Left renal cortex interstitium (tissue), 4 donors: ENCODE results near the gene SARNP. TPM values are rescaled to one million over a fixed set of nuclear protein-coding genes. Genes with fewer than 3 reads are reported as not detected.

Source experiments
- DNase-seq, 4 donors: peaks; one replicate each; pipeline ENCODE4 v3.0.0-alpha.2; 2013; ENCODE audit warnings: low read depth in 4 of 4, low spot score in 2 of 4, missing footprints in 1 of 4
- polyA plus RNA-seq, 4 donors: library from polyadenylated mRNA; unstranded; fragments of 120-200 nt; gene quantifications; one replicate each; pipeline ENCODE4 v1.2.1, GENCODE V29; 2013; ENCODE audit not compliant: insufficient read length in 4 of 4

SARNP gene
- polyA plus RNA-seq, 4 donors, result 98.8 to 156 (median 114) TPM

DNA sequence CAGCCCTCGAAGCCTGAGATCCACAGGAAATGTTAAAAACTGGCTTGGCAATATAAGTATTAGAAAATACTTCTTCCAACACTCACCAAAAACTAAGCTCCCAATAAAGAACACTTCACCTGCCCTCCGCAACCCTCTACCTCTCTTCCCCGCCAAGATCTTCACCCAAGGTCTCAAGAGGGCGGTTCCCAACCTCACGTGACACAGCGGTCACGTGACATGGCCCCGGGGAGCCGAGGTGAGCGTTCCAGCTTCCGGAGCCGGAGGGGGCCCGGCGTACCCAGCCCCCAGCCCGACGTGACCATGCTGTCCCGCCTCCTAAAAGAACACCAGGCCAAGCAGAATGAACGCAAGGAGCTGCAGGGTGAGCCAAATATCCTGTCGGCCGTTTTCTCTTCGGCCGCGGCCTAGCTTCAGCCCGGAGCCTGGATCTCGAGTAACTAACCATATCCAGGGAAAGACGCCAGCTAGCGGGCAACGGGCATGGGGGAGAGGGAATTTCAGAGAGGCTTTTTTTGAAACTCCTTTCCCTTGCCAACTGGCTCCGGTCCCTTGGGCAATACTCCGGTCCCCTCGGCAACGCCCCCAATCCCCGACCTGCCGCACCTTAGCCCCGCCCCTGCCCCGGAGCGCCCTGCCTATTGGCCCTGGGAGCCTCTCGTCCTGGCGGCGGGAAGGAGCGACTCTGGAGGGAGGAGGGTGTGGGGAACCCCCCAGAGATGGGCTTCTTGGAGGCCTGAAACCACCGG, 101.5 kb downstream of the SARNP start, which contains the start of gene BLOC1S1:
BLOC1S1 (plus strand) TSS at position 214 of the 749 bp plus-strand sequence; CDS start at position 220, 6 bp downstream.
- peak in 2 of 4 donors; percentile 93 for DNase-seq

DNA sequence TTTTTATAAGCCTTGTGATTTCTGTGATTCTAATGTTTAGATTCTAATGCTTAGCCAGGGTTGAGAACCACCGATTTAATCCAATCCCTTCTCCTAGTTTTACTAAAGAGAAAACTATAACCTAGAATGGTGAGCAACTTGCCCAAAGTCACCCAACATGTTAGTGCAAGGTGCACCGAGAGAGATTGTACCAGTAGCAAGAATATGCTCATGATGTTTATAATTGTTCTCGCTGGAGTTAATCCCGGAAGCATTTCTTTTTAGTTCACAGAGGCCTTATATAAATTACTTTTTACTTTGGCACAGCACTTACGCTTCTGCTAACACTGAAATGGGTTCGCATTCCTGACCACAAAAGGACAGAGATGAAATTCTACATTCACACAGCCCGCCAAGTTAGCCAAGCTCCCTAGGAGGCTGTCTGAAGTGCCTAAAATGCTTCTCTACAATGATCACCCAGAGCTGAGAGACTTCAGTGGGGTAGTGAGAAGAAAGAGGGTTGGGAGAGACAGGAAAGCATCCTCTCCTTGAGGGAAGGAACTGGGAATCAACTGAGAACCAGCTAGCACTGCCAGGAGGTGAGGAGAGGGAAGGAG, 102.3 kb downstream of the SARNP start:
- no peak for DNase-seq

DNA sequence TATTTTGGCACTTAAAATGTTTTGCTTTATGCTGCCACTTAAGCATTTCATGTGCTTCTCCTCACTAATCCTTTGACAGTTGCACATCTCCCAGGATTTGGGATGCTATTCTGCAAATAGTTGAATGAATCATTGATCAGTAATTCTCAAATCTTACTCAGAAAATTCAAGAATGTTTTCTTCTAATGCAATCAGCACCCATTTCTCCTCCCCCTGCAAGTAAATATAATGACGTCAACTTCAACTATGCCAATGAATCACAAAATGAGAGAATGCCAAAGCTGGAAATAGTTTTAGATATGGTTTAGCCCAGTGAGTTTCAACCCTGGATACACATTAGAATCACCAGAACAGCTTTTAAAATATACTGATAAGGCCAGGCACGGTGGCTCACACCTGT, 103.8 kb downstream of the SARNP start:
- no peak for DNase-seq

DNA sequence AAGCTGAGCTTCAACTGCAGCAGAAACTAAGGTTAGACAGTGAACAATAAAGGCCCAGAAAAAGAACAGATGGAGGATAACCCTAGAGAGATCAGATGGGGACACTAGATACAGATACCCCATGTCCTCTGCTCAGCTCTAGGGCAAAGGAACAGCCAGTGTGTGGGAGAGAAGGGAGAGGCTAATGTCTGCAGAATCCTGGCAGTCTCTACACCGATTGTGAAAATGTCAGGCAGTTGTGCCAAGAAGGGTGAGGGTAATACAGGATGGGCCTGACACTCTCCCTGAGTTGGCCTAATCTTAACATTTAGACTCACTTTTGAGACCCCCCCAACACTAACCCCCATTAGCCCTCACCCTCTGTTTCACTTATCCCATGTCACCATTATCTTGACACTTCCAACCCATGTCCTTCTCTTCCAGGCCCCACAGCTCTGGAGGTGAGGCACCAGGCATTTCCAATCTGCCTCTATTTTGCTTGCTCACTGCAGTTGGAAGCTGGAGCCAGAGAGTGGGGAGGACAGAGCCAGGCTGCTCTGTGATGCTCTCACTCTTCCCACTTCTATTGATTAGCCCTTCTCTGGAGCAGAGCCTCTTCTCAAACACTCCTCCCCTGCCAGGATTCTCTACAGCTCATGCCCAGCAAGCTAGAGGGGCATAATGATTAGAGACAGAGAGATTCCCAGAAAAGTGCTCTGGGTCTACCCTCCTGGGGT, 104.7 kb downstream of the SARNP start:
- no peak for DNase-seq

DNA sequence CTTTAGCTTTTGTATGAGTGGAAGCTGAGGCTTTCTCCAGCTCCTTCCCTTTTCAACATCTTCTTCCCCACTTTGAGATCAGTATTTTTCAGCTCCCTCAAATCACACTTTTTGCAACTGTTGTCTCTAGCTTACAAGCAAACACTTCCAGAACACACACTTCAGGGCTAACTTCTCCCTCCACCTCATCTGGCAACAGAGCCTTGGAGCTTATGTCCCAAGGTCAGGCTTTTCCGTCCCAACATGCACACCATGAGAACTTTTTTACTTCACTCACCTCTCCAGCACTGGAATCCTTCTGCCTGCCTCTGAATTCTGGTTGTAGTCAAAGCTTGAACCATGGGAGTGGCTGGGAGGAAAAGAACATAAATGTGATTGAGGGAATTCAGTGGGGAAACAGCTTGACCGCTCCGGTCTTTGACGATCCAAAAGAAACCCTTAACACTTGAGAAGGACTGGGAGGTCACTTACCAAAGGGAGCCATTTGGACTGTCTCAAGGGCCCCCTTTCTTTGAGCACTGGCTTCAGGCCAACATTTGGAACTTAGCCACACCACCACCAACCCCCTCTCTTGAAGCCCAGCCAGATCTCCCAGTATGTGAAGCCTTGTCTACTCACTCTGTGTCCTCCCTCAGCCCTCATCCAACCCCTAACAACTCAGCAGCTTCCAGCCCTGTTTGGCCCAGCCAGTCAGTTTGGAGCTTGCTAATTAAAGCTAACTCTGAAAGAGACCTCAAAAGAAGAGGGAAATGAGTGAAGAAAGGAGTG, 105.6 kb downstream of the SARNP start:
- peak in 1 of 4 donors; percentile 49 for DNase-seq

DNA sequence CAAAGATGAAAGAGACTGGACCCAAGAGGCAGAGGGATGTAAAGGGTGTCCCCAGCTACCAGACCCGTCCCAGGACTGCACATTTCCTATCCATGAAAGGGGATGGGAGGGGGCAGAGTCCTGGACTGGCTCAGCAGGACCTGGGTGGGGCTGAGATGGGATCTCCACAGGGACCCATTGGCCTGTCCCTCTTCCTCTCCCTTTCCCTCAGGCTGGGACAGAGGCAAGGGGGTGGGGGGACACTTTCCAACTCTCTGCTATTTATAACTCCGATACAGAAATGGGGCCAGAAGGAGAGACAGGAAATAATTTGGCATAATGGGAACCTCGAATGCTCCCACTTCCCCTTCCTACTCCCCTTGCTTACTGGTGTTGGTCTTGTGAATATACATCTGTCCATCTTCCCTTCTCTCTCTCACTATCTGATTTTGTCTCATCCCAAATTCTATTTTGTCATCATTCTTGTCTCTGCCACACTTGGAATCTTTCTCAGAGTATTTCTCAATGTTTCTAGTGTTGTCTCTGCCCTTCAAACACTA, 108.8 kb downstream of the SARNP start:
- no peak for DNase-seq

DNA sequence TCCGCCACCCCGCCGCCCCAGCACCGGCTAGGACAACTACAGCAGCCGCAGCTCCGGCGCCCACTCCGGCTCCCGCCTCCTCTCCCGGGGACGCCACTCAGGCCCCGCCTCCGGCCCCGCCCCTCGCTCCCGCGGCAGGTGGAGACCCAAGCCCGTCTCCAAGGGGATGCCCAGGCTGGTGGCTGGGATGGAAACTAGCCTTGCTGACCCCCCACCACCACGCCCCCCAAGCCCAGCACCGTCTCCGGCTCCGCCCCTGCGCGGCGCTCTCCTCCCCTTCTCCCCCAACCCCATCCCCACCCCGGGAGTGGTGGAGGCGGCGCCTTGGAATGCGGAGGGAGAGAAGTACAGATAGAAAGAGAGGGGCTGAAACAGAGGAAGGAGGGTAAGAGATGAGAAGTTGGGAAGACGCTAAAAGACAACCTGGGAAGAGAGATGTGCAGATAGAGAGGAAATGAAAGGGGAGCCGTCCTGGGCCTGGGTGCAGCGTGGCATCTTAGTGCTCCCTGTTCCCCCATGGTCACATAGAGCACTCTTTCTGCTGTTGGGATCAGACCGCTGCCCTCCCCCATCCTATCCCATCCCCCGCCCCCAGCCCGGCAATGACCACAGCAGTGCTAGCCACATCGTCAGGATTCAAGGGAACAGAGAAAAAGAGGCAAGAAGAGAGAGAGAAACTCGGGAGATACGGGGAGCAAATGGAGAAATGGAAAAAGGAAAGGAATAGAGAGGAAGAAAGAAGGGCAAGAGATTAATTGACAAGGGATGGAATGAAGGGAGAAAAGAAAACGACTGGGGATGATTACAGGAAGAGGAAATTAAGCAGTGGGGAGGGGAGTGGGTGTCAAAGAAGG, 109.5 kb downstream of the SARNP start, which contains the start of gene ITGA7:
ITGA7 (minus strand) TSS at position 64 of the 854 bp plus-strand sequence. CDS start 222 bp downstream, outside the sequence.
- peak in 1 of 4 donors; percentile 49 for DNase-seq

Other genes starting within 250 kb of the SARNP start
- gene OR2AP1, start 245.3 kb downstream of the SARNP start, polyA plus RNA-seq, result not detected
- not detected for gene OR10P1, start 180.8 kb downstream of the SARNP start, polyA plus RNA-seq
- 10 to 100 TPM; 20.1 to 54.8 (median 33.9) TPM for gene ITGA7, start 109.8 kb downstream of the SARNP start, polyA plus RNA-seq
- 100 to 1,000 TPM; 115 to 162 (median 121) TPM for gene BLOC1S1, start 101.7 kb downstream of the SARNP start, polyA plus RNA-seq
- gene RDH5, start 97.3 kb downstream of the SARNP start, polyA plus RNA-seq, result 10 to 100 TPM; 18.7 to 39.4 (median 30.1) TPM
- 100 to 1,000 TPM; 607 to 729 (median 660) TPM for gene CD63, start 88.7 kb downstream of the SARNP start, polyA plus RNA-seq
- gene GDF11, start 74.6 kb downstream of the SARNP start, polyA plus RNA-seq, result 10 to 100 TPM; 18.2 to 29.2 (median 23.1) TPM
- gene ORMDL2, start 317 bp upstream of the SARNP start, polyA plus RNA-seq, result 10 to 100 TPM; 27.9 to 37.4 (median 31.0) TPM
- 10 to 100 TPM; 40.0 to 51.0 (median 45.3) TPM for gene DNAJC14, start 11.9 kb upstream of the SARNP start, polyA plus RNA-seq
- gene MMP19, start 25.2 kb upstream of the SARNP start, polyA plus RNA-seq, result 1 to 10 TPM in 2 of 4 donors, under 1 TPM in 2; 0.69 to 1.2 (median 1.0) TPM
- gene PYM1, start 110.2 kb upstream of the SARNP start, polyA plus RNA-seq, result 10 to 100 TPM; 34.9 to 41.9 (median 36.4) TPM
- 10 to 100 TPM; 15.8 to 26.4 (median 21.8) TPM for gene DGKA, start 113.4 kb upstream of the SARNP start, polyA plus RNA-seq
- gene PMEL, start 148.3 kb upstream of the SARNP start, polyA plus RNA-seq, result 1 to 10 TPM; 3.3 to 4.6 (median 4.2) TPM
- gene CDK2, start 149.1 kb upstream of the SARNP start, polyA plus RNA-seq, result 10 to 100 TPM; 52.0 to 75.1 (median 67.0) TPM
- 100 to 1,000 TPM; 155 to 162 (median 160) TPM for gene RAB5B, start 156.4 kb upstream of the SARNP start, polyA plus RNA-seq
- gene SUOX, start 179.6 kb upstream of the SARNP start, polyA plus RNA-seq, result 10 to 100 TPM; 40.9 to 57.7 (median 52.6) TPM
- 10 to 100 TPM; 13.9 to 26.8 (median 19.6) TPM for gene IKZF4, start 203.3 kb upstream of the SARNP start, polyA plus RNA-seq
- gene RPS26, start 224.2 kb upstream of the SARNP start, polyA plus RNA-seq, result 100 to 1,000 TPM; 119 to 541 (median 268) TPM